Stimulated activated CD8-positive, alpha-beta memory T cell treated with anti-CD3 and anti-CD28 coated beads, Interleukin-12 subunit alpha, Interleukin-12 subunit beta, amount 100 ng/mL, for 24 hours (primary cell): ENCODE results near the gene MB21D2.
A peak's percentile ranks its signal among the peaks of the same experiment; 100 is the strongest.

Experiments
- DNase-seq: peaks from one replicate; pipeline ENCODE4 v3.0.0-alpha.2; 2020; ENCODE audit errors: extremely low read depth

MB21D2 gene

DNA sequence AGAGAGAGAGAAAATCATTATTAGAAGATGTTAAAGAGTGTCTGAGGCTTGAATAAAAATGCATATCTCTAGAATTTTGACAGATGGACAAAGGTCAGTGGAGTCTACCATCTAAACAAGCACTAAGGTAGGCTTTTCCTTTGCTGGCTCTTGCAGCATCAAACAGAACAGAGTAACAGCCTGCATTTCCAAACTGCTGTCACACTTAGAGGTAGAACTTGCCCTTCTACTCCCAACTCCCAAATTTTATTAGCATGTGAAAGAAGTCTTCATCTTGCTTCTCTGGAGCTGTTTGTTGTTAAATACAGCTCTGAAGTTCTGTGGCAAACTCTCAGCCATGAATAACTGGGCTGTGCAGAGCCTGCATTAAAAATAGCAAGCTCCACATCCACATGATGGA, 4.1 kb upstream of the MB21D2 start:
- no peak for DNase-seq

DNA sequence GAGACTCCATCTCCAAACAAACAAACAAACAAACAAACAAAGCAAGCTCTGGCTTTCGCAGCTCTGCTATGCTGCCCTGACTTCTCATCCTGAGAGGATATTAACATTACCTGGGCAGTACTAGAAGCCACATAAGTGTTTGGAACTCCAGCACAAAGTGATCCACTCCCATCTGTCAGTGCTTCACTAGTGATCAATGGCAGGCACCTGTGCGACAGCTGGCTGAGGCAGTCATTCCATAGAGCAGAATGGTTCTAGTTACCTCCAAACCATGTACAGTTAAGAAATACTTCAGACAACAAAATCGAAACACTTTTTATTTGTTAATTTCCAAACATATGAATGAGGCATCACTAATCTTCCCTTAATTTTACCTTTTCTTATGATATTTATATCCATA, 2.8 kb upstream of the MB21D2 start:
- DNase-seq = no peak

DNA sequence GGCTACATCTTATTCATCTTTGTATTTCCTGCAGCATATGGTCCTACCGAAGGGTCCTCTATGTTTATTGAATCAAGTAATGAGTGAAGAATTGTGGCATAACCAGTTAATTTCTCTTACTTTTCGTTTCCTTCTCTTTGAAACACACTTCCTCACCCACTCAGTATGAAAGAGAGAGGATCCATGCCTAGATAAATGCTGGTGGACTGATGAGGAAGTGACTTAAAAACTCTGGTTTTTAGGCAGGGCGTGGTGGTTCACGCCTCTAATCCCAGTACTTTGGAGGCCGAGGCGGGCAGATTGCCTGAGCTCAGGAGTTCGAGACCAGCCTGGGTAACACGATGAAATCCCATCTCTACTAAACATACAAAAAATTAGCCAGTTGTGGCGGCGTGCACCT, 2.2 kb upstream of the MB21D2 start:
- no peak for DNase-seq

DNA sequence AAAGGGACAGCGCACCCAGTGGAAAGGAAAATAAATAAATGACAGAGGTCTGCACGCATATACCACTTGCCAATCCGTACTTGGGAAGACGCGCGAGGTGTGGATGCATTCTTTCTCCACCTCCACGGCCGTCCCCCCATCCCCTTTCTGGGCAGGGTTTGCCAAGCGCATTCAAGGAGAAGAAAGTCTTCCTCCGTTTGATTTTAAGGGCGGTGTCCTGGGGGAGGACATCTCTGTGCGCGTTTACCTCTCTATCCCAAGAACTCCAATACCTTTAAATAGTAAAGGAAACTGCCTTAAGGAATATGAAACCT, 576 bp upstream of the MB21D2 start:
- DNase-seq = no peak

DNA sequence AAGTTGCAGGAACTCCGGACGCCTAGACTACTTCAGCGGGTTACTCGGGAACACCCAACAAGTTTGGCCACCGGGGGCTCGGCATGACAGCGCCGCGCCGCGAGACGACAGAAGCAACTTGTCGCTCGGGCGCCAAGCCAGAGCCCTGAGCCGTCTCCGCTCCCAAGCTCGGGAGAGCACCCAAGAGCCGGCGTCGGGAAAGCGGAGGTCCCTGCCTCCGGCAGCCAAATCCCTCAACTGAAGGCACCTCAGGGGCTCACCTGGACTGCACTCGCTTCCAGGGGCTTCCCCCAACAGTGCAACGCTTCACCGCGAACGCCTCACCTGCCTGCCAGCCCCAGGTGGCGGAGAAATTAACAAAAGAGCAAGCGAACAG, 640 bp downstream of the MB21D2 start:
- DNase-seq = no peak

DNA sequence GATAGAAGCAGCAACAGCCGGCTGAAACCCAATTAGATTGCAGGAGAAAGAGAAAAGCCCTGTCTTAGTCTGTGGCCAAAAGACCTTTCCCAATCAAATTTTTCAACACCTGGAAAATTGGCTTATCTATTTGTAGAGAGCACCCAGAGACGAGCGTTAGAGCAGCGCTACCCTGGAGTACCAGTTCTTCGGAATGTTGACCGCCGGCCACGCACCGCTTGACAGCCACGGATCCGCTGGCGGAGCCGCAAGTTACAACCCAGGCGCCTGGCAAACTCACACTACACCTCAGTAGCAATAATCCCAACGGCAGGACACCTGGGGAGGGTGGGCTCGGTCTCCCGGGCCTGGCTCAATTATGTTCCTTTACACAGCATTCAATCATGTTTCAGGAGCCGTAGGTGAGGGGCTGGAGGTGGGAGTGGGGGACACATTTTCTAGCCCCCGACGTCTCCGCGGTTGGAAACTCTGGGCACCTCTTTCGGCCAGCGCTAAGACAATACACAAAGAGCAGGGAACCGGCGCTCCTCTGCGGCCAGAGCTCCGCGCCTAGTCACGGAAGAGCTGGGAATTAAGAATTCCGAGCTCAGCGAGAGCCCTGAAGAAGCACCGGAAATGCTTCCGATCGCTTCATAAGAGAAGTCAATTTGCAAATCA, 1.2 kb downstream of the MB21D2 start:
- DNase-seq = no peak

DNA sequence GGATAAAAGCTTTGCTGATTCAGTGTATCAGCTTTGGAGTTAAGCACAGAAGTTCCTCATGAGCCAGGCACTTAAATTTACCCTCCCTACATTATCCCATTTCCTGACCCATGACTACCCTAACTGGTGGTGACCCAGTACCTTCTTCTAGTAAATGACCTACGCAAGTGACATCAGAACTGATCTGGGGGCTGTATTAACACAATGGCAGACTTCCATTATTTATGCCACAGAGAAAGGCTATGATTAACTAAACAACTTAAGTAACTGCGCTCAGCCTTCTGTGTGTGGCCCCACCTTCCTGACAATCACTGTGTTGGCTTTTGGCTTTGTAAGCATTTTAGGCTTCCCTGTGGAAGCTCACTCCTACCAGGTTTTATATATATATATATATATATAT, 1.9 kb downstream of the MB21D2 start:
- DNase-seq = no peak

DNA sequence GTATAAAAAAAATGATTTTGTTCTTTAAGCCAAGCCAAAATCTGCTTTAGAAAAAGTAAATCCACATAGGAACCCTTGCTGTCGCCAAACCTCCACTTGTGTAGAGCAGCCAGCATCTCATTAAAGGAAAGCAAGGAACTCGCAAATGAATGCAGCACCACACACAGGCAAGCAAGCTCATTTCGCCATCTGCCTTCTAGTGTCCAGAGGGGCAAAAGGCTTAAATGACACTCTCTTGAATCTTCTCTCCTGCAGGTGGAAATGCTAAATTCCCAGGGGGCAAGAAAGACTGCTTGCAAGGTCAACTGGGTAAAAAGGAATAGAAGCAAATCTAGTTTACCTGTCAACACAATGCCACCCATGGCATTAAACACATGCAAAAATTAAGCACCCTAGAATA, 2.4 kb downstream of the MB21D2 start:
- DNase-seq = no peak

DNA sequence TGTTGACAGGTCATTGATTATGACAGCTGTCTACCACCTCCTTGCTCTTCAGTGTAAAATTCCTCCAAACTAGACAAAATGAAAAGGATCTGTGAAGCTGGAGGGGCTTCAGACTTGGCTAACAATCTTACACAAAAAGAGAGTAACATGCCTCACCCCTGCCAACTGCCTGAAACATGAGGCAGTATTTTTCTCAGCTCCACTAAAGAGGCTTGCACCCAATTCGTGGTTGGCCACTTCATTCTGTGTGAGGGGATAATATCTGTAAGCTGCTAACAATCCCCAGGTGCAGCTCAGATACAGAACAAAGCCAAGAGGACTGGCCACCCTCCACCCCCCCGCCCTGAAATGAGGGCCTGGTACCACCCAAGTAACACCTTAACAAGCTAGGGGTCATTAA, 2.8 kb downstream of the MB21D2 start:
- no peak for DNase-seq

DNA sequence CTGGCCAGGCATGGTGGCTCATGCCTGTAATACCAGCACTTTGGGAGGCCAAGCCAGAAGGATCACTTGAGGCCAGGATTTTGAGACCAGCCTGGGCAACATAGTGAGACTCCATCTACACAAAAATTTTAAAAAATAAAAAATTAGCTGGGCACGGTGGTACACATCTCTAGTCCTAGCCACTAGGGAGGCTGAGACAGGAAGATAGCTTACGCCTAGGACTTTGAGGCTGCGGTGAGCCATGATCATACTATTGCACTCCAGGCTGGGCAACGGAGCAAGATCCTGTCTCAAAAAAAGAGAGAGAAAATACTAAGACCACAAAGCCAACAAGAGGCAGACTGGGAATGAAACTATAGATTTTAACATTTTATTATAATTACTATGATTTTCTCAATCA, 4.1 kb downstream of the MB21D2 start:
- DNase-seq = no peak

DNA sequence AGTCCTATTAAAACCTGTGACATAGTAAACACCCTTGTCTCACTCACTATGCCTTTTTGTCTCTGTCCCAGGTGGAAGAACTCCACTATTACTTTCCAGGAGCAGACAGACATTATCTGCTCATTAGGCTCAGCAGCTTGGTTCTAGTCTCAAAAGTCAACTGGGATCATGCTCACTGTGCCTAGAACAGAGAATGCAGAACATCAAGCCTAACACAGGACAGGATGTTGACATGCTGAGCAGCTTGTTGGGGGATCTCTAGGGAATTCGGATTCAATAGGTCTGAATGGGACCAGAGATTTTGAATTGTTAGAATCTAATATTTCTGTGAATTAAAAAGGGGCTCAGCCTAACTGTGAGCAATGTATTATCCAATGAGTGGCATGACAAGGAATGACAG, 6.4 kb downstream of the MB21D2 start:
- no peak for DNase-seq

DNA sequence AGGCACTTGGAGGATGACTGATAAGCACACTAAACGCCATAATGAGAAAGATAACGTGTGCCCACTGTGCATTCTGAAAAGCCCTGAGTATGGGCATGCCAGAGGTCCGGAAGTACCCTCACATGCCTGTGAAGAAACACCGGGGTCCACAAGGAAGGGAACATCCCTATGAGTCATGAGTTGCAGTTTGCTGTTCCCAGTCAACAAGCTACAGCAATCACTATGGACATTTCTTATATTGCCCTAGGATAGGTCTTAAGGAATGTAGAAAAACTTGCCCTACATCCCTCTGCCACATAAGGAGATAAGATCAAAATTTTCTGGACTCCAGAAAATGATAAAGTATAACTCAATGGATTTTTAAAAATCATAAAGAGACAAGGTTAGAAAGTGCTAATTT, 9.9 kb downstream of the MB21D2 start:
- DNase-seq = no peak

DNA sequence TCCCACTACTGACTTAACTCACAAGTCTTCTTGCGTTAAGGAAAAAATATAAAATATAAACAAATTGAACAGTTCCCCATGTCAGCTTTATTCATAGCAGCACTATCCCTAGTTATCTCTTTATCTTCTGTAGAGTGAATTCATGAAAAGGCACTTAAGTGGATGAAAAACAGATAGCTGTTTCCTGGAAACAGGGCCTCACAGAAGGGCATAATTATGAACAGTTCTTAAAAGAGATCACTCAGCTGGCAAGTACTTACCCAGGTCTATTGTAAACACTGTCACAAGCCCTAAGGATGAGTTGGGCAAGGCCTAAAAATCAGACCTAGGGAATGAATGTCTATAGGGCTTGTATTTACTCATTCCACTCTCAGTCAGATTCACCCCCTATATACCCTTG, 10.7 kb downstream of the MB21D2 start:
- DNase-seq = no peak

DNA sequence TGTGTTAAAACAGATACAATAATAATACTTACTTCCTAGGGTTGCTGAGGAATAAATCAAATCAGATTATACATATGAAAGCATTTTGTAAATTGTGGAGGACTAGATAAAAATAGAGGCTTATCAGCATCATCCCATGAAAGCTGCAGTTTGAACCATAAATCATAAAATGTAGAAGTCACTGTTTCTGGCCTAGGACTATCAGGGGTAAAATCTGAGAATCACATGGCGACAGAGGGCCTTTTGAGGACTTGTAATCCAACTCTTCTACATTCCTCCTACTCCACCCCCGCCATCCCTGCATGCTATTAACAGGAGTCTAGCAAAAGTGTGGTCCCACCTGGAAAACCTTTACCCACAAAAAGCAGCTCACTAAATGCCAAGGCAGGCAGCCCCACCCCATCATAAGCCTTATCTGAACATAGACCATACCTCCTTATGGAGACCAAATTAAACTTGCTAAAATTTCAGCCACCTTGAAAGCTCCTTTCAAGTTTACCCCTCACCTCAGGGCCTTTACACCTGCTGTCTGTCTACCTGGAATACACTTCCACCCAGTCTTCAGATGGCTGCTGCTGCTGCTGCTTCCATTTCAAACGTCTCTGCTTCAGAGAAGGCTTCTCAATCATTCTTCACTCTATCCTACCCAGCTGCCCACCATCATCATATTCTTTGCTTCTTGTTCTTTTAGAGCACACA, 11.5 kb downstream of the MB21D2 start:
- DNase-seq = no peak

DNA sequence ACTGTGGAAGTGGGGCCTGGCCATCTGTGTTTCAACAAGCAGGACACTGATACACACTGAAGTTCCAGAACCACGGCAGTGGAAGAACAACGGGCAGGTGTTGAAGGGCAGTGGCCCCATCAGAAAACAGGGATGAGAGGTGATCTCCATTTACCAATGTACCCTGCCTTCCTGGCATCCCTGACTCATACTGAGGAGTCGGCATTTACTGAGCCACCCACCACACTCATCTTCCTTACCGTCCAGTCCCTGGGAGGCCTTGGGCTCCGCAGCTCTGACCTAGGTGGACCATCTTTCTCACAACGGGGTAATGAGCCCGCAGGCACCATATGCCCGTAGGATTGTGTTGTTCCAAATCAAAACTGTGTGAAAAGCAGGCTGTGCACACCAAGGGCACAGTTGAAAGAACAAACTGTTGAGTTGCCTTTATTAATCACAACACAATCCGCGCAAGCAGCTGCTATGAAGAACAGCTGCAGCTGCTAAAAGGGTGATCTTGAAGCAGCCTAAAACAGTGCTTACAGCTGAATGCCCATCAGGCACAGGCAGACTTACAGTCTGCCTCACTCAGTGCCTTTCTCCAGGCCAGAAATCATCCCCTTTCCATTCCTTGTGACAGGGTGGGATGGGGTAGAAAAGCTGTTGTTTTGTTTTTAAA, 12.9 kb downstream of the MB21D2 start:
- DNase-seq = no peak

DNA sequence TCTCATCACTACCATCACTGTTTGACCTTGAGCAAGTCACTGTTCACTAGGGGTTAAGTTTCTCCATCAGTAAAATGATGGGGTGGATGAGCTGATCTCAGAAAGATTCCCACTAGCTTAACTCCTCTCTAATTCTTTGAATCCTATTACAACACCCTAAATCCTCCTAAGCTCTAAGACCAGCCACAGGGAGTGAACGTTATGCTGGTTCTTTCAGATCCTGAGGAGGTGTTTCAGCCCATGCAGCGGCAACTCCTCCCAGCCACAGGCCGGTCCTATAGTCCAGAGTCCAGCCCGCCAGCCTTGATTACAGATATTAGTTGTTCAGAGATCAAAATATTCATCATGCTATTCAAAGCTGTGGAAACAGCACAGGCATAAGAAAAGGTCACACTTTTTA, 15.1 kb downstream of the MB21D2 start:
- DNase-seq = no peak

DNA sequence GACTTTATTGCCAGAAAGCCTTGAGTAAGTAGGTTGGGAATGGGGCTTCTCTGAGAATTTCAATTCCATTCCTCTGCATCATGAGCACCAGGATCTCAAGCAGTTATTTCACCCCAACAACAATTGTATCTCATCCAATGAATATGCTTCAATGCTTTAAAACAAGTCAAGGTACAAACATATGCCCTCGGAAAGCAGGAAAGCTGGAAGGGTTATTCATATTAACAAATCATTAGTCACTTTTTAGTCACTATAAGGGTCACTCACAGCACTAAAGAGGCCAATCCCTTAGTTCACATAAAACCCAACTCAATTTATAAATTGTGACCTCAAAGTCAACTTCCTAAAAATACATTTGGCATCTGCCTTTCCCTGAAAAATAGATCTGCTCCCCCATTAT, 16.2 kb downstream of the MB21D2 start:
- DNase-seq = no peak

DNA sequence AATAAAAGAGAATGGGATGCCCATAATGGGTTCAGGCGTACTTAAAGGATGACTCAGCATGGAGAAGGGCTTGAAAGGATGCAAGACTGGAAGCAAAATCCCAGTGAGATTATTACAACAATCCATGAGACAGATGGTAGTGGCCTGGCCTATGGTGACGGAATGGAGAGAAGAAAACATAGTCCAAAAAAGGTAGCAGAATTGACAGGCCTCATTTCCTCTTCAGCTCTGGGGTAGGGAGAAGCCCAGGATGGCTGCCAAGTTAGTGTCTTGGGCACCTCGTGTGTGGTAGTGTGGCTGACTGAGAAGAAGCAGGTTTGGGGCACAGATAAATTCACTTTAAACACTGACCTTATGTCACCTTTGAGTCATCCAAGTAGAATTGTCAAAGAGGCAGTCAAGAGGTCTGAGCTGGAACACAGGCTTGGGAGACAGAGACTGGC, 18.1 kb downstream of the MB21D2 start:
- DNase-seq = no peak

DNA sequence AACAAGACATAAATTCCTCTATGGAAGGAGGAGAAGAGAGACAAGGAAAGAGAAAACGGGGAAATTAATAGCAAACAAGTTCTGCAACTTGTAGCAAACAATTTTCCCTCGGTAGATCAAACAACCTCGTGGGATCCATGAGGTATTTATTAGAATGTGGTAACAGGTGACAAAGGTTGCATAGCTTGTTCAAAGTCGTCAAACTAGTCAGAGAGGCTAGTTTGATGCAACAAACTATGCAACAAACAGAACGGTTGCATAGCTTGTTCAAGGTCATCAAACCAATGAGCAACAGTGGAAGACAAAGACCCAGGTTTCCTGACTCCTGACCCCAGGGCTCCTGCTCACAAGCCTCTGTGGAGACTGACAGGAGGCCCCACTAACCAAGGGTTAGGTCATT, 20.7 kb downstream of the MB21D2 start:
- no peak for DNase-seq

DNA sequence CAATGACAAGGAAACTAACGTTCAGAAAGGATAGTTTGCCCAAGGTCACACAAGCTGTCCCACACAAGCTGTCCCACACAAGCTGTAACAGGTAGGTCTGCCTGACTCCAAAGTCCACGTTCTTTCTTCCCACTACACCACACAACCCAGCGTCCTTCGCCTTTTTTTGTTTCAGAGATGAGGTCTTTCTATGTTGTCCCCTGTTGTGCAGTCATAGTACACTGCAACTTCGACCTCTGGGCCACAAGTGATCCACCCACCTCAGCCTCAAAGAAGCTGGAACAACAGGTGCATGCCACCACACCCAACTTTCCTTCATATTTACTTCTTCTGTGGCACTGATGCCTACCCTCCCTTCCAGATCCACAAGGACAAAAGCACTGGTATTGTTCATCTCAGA, 21.4 kb downstream of the MB21D2 start:
- DNase-seq = no peak

DNA sequence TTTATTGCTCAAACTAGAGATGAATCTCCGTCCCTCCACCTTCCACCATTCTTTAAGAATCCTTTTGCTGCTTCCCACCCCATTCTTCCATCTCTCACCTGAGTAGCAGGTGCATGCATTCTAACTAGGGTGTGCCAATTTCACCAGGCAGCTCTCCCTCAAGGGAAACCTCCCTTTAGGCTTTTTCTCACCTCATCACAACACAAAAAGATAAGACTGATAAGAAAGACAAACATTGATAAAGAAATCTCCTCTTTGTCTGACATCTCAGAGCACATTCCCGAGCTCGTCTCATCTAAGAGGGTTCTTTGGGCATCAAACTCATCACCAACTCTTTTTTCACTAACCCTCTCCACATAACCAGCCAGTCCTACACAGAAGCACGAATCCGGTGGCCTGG, 23.0 kb downstream of the MB21D2 start:
- DNase-seq = no peak

DNA sequence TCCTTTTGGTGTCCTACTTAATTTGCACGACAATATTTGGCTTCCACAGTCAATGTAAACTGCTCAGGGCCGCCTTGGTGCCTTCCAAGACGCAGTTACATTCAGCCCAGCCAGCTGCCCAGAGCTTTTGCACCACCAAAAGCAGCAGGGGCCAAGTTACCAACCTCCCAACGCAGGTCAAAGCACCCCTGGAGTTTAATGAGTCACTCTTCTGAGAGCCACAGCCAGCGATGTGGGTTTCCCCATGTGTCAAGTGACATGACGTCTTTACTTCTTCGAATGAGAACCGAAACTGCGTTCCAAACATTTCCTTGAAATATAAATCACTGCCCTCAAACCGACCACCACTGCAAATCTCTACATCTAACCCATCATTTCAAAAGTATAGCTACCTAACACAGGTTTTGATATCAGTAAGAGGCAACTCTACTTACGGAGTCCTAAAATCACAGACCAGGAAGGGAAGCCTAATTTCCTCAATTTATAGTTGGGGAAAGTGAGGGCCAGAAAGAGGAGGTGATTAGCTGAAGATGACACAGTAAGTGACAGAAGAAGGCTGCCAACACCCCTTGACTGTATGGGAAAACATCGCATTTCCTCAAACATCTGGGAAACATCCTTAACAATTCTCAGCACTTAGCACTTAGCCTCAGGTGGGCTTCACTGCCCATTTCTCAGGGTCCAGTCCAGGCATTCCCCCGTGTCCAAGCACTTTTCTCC, 24.5 kb downstream of the MB21D2 start:
- DNase-seq = peak; percentile 22
